ENCODE results near the gene ALX4.

The ALX4 gene

DNA sequence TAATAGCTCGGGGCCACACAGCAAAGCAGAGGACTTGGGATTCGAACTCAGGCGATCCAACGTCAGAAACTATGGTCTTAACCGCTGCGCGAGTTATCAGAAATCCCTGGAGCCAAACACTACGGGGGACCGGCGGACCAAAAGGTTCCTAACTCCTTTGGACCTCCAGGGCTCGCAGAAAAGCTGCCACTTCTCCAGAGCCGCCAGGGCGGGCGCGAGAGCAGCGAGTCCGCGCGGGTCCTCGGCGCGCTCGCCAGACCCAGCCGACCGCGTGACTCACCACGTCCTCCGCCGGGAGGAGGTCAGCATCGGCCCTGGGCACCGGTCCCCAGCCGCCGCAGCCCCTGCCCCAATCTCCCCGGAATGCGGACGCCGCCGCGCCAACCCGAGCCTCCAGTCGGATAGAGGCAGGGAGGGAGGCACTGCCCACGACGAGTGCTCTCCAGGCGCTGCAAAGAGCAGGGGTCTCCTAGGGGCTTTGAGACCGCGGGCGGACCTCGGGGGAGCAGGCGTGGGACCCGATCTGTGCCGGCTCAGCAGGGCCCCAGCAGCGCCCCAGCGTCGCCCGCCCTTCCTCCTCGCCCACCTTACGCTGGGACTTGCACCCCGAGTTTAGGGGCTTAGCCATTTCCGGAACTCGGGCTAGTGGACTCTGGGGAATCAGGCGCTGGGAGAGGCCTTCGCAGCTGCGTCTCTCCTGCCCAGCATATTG lies 6.2 kb upstream of the ALX4 start:
- Histone ChIP-seq H3K4me3 (ENCODE audit: low read depth in 1 of 2, low read length in 1 of 2) (no peak overlapping the region), H3K4me1 (ENCODE audit: control insufficient read depth in 1 of 2, insufficient read depth in 1 of 2, low read depth in 1 of 2, low read length in 1 of 2) (no peaks in the 10 kb centered on the region), H3K9me3 (no peaks in the 10 kb centered on the region), H3K27me3 (peaks cover 100% of the 10 kb centered on the region), H3K36me3 (no peaks in the 10 kb centered on the region), H3K27ac (no peak overlapping the region)
- TF ChIP-seq, protein P1, sequence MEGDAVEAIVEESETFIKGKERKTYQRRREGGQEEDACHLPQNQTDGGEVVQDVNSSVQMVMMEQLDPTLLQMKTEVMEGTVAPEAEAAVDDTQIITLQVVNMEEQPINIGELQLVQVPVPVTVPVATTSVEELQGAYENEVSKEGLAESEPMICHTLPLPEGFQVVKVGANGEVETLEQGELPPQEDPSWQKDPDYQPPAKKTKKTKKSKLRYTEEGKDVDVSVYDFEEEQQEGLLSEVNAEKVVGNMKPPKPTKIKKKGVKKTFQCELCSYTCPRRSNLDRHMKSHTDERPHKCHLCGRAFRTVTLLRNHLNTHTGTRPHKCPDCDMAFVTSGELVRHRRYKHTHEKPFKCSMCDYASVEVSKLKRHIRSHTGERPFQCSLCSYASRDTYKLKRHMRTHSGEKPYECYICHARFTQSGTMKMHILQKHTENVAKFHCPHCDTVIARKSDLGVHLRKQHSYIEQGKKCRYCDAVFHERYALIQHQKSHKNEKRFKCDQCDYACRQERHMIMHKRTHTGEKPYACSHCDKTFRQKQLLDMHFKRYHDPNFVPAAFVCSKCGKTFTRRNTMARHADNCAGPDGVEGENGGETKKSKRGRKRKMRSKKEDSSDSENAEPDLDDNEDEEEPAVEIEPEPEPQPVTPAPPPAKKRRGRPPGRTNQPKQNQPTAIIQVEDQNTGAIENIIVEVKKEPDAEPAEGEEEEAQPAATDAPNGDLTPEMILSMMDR (IDR thresholded peaks at IDR 0.05): no peak

- Histone ChIP-seq H3K27me3 (peaks cover 100% of the 10 kb centered on the region), H3K9me3 (no peaks in the 10 kb centered on the region), H3K27ac (no peak overlapping the region), H3K4me3 (ENCODE audit: low read depth in 1 of 2, low read length in 1 of 2) (no peak overlapping the region), H3K36me3 (no peaks in the 10 kb centered on the region), H3K4me1 (ENCODE audit: control insufficient read depth in 1 of 2, insufficient read depth in 1 of 2, low read depth in 1 of 2, low read length in 1 of 2) (peaks cover 0 to 3% of the 10 kb centered on the region in 2 experiments)
- TF ChIP-seq, protein P1 (IDR thresholded peaks at IDR 0.05): no peak
Measured at GRCh38 chr11:44314733-44315132, 4.8 kb upstream of the ALX4 start.

GRCh38 chr11:44313761-44314489 lies 4.0 kb upstream of the ALX4 start:
- H3K9me3 ChIP-seq: no peaks in the 10 kb centered on the region
- H3K27ac ChIP-seq: no peak overlapping the region
- TF ChIP-seq, protein P1 (IDR thresholded peaks at IDR 0.05): no peak
- peaks cover 0 to 10% of the 10 kb centered on the region in 2 experiments for H3K4me1 ChIP-seq (ENCODE audit: control insufficient read depth in 1 of 2, insufficient read depth in 1 of 2, low read depth in 1 of 2, low read length in 1 of 2)
- no peak overlapping the region for H3K4me3 ChIP-seq (ENCODE audit: low read depth in 1 of 2, low read length in 1 of 2)
- H3K36me3 ChIP-seq: no peaks in the 10 kb centered on the region
- peaks cover 100% of the 10 kb centered on the region for H3K27me3 ChIP-seq

GRCh38 chr11:44312876-44313275 lies 2.9 kb upstream of the ALX4 start:
- Histone ChIP-seq H3K4me1 (ENCODE audit: control insufficient read depth in 1 of 2, insufficient read depth in 1 of 2, low read depth in 1 of 2, low read length in 1 of 2) (peaks cover 0 to 10% of the 10 kb centered on the region in 2 experiments), H3K27ac (no peak overlapping the region), H3K36me3 (no peaks in the 10 kb centered on the region), H3K9me3 (no peaks in the 10 kb centered on the region), H3K4me3 (ENCODE audit: low read depth in 1 of 2, low read length in 1 of 2) (no peak overlapping the region), H3K27me3 (peaks cover 100% of the 10 kb centered on the region)
- TF ChIP-seq, protein P1 (IDR thresholded peaks at IDR 0.05): no peak

- H3K4me1 ChIP-seq (ENCODE audit: control insufficient read depth in 1 of 2, insufficient read depth in 1 of 2, low read depth in 1 of 2, low read length in 1 of 2): peaks cover 0 to 11% of the 10 kb centered on the region in 2 experiments
- H3K27ac ChIP-seq: no peak overlapping the region
- H3K9me3 ChIP-seq: no peaks in the 10 kb centered on the region
- TF ChIP-seq, protein P1 (IDR thresholded peaks at IDR 0.05): no peak
- H3K27me3 ChIP-seq: peaks cover 100% of the 10 kb centered on the region
- H3K4me3 ChIP-seq (ENCODE audit: low read depth in 1 of 2, low read length in 1 of 2): no peak overlapping the region
- H3K36me3 ChIP-seq: no peaks in the 10 kb centered on the region
Measured at GRCh38 chr11:44311339-44312261, 1.7 kb upstream of the ALX4 start.
